ENCODE data around the gene NTN5.
A peak's percentile ranks its signal among the peaks of the same experiment; 100 is the strongest.
"Not testable (repeated sequence)": the region's sequence is repeated elsewhere in the genome, so short reads cannot be mapped to it uniquely, and the experiment has no call there.

NTN5 gene

DNA sequence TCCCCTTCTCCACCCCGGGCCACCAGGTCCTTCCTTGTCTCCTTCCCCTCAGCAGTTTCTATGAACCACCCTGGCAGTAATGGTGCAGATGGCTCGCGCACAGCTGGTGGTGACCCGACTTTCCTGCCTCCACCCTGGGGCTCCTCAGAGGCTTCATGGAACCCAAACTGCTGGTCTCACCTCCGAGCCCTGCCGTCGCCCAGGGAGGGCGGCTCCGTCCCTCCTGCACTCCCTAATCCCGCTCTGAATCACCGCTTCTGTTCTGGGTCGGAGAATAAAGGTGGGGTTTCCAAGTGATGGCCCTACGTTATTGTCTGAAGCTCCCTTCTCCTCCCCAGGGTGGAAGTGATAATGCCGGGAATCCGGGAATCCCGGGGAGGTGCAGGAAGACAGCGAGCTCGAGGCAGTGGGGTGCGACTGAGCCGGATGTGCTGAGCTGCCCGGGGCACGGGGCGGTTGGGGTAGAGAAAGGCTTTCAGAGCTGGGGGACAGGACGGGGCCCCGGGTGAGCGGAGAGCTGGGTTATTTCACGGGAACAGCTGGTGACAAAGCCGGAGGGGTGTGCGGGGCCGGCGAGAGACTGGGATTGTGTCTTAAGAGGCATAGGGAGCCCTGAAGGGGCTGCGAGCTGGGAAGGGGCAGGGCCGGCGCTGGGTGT, 23.7 kb upstream of the NTN5 start:
- no peak for DNase-seq

DNA sequence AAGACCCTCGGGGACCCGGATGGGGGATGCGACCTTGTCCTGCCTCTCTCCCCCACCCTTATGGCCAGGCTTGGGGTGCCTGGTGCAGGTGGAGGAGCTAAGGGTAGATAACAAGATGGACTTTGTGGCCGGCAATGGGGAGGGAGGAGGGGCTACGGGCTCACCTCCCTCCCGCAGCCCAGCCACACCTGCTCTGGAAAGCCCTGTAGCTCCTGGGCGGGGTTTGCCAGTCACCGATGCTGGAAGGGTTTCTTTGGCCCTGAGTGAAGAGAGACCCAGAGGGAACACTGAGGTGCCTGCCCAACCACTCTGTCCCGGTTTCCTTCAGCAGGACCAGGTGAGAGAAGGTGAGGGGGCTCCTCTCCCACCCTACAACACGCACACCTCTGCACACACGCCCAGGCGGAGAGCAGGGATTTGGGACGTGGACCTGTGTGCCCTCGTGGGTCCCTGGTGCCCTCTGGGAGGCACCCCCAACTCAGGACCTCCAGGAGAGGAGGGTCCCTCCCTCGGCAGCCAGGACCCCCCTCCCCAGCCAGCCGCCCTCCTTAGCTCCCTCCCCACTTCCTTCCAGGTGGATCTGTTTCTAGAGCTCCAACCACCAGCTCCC, 23.0 kb upstream of the NTN5 start, which contains the start of gene FUT2:
FUT2 (plus strand) TSS at position 229 of the 610 bp plus-strand sequence. CDS start 6,986 bp downstream, outside the sequence.
- no peak for DNase-seq

DNA sequence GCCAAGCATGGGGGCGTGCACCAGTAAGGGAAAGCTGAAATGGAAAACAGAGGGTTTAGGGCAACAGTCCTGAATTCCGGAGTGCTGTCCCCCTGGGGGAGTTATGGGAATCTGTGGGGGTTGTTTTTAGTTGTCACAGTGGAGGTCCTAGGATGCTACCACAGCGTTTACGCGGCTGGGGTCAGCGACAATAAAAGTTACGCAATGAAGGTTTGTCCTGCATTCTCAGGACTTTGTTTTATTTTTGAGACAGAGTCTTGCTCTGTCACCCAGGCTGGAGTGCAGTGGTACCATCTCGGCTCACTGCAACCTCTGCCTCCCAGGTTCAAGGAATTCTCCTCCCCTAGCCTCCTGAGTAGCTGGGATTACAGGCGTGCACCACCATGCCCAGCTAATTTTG, 20.8 kb upstream of the NTN5 start:
- DNase-seq, result not testable (repeated sequence)

DNA sequence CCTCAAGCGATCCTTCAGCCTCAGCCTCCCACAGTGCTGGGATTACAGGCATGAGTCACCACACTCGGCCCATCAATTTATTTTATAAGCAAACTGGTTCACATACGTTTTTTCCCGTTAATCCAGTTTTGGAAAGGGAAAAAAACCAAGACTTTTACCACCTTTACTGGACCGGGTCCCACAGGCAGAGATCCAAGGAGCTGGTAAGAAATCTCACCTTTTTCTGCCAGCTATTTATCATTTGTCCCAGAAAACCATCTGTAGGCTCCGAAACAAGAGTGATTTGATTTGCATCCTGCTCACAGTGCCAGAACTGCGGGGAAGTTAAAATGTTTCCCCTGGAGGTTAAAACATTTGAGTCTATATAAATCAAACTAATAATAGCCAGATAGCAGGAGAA, 16.6 kb upstream of the NTN5 start:
- DNase-seq, result no peak

DNA sequence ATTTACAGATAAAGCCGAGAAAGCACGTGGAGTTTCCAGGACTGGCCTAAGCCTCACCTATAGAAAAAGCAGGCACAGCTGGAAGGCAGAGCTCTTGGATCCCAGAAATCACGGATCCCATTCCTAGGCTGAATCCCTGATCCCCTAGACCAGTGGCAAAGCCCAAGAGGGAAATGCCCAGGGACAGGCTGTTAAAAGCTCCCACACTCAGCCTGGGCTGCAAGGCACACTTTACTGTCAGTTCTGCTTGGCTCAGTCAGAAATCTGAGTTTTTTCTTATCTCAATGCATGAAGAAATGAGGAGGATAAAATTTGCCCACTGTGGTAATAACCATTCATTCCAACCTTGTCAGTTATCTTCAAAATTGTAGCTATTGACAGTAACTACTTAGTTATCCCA, 15.0 kb upstream of the NTN5 start:
- no peak for DNase-seq

DNA sequence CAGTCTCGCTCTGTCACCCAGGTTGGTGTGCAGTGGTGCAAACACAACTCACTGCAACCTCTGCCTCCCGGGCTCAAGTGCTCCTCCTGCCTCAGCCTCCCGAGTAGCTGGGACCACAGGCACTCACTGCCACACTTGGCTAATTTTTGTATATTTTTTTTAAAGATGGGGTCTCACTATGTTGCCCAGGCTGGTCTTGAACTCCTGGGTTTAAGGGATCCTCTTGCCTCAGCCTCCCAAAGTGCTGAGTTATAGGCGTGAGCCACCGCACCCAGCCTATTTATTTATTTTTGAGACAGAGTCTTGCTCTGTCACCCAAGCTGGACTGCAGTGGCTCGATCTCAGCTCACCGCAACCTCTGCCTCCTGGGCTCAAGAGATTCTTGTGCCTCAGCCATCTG, 13.8 kb upstream of the NTN5 start:
- DNase-seq, result not testable (repeated sequence)

DNA sequence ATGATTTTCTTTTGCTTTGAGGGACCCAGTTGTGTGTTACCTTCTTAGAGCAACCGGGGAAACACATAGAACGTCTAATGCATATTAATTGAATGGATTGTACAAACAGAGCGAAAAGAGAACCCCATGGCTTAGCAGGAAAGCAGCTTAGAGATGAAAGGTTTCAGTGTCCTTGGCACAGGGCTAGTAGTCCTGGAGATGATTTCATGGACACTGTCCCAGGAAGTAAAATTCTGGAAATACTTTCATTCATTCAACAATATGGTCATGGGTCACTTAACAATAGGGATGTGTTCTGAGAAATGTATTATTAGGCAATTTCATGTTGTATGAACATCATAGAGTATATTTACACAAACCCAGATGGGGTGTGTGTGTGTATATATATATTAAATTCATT, 13.3 kb upstream of the NTN5 start:
- no peak for DNase-seq

DNA sequence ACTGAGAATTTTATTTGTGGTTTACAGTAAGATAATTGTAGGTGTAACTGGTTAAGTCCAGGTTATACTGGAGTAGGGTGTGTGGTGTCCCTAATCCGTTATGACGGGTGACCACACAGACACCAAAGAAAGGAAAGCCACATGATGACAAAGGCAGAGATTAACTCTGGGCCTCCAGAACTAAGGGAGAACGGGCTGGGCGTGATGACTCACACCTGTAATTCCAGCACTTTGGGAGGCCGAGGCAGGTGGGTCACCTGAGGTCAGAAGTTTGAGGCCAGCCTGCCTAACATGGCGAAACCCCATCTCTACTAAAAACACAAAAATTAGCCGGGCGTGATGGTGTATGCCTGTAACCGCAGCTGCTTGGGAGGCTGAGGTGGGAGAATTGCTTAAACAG, 12.8 kb upstream of the NTN5 start:
- no peak for DNase-seq

DNA sequence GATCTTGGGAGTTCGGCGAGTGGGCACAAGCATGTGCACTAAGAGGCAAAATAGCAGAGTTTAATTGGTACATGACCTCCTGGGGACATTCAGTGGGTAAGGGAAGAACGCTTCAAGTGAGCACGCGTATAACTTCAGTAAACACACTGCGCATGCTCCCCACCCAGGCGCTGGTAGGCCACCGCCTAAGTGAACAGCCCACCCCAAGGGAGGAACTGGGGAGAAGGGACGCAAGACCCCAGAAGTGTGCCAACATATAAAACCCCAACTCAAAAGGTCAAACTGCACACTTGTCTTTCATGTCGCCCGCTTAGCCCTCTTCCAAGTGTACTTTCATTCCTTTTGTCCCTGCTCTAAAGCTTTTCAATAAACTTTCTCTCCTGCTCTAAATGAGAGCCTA, 10.5 kb upstream of the NTN5 start:
- DNase-seq, result peak; percentile 10

DNA sequence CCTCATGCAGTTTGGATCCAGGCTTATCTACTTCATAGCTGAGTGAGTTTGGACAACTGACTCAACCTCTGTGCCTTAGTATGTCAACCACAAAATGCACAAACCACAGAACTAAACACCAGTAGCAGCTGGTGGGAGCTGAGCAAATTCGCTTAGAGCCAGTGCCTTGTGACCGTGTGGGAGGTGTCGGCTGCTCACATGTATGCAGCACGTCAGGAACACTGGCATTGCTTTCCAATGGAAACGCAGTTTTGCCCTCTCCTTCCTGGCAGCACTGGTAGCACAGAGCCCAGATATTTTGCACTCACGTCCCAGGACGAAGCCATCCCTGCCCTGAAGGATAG, 8.3 kb upstream of the NTN5 start:
- peak; percentile 73 for DNase-seq

DNA sequence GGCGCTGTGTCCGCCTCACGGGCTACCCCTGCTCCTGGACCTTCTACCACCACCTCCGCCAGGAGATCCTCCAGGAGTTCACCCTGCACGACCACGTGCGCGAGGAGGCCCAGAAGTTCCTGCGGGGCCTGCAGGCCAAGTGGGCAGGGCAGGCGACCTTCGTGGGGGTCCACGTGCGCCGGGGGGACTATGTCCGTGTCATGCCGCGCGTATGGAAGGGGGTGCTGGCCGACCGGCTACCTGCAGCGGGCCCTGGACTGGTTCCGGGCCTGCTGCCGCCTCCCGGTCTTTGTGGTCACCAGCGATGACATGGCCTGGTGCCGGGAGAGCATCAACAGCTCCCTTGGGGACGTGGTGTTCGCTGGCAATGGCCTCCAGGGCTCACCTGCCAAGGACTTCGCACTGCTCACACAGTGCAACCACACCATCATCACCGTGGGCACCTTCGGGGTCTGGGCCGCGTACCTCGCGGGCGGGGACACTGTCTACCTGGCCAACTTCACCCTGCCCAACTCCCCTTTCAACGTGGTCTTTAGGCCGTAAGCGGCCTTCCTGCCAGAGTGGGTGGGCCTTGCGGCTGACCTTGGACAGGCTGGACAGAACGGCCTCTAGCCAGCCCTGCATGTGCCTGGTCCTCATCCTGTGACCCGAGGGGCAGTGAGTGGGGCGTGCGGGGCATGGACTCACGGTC, 7.8 kb upstream of the NTN5 start:
- no peak for DNase-seq

DNA sequence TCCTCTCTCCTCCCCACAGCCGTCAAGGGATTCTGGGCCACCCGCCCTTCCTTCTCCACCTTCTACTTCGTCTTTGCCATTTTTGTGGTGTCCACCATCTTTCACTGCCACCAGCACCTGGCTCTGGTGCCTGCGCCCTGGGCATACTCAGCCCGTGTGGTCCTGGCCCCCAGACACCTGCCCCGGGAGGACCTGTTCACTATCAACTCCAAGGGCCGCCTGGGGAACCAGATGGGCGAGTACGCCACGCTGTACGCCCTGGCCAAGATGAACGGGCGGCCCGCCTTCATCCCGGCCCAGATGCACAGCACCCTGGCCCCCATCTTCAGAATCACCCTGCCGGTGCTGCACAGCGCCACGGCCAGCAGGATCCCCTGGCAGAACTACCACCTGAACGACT, 7.2 kb upstream of the NTN5 start:
- not testable (repeated sequence) for DNase-seq

DNA sequence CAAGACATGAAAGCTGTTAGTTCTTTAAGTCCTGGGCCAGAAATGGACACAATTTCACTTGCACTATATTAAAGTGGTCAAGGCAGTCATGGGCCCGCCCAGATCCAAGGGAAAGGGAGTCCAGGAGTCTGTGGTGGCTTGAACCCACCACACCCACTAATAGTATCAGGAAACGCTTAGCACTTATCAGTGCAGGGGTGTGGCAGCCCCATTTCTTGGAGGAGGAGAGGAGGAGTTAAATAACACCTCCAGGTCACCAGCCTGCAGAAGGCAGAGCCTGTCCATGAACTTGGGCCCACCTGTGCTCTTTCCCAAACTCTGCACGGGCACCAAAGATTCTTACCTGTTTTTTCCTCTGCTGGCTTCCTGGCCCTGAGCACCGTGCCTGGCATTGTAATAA, 5.4 kb upstream of the NTN5 start:
- DNase-seq, result no peak

DNA sequence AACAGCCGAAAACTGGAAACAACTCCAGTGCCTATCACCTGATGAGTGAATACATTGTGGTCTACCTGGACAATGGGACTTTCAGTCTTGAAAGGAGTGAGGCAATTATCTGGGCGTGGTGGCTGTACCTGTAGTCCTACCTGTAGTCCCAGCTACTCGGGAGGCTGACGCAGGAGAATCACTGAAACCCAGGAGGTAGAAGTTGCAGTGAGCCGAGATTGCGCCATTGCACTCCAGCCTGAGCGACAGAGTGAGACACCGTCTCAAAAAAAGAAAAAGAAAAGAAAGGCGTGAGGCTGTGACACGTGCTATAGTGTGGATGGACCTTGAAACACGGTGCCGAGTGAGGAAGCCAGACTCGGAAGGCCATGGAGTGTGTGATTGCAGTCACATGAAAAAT, 4.1 kb upstream of the NTN5 start:
- no peak for DNase-seq

DNA sequence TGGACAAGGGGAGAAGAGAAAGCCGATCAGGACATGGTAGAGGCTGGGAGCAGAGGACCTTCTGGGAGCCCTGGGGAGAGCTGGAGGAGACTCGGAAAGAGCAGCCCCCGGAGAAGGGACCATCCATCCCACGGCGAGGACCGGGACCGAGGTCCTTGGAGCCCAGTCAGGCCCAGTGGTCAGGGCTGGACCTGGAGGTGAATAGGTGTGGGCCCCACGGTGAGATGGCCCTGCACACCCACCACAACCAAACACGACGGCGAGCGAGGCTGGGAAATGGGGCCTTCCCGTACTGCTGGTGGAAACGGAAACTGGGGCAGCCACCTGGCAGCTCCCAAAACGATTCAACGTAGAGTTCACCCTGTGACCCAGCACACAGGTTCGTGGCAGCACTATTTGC, 3.7 kb upstream of the NTN5 start:
- no peak for DNase-seq

DNA sequence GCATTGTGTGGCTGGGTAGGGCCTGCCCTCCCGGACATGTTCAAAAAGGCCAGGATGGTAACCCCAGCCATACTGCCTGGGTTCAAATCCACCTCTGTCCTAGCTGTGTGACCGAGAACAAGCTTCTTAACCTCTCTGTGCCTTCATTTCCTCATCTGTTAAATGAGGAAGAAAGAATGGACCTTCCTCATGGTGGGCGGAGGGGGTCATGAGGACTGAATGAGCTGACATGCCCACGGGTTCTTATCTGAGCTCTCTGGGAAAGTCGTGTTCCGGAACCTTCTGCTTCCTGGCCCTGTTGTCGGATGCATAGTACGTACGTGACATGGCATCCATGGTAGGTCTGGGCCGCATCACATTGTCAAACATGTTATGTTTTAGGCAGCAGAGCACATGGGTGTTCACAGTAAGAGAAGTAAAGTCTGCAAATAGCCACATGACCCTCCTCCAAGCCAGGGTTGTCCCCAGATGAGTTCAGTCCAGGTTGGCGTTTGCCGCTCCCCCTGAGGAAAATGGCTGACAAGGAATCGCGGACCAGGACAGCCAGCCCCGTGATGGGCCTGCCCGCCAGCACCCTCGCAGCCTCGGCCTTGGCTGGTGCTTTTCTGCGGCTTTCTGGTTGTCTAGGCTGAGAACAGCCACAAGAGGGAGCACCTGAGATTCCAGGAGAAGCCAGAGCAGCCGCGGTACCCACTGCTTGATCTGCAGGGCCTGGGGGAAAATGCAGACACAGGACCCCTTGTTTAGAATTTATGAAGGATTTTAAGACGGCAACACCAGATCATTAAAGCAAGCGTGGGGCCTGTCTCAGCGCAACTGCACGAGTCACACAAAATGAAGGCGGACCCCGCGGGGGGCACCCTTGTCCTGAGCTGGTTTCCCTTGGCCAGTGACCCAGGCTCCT, 2.4 kb upstream of the NTN5 start:
- DNase-seq, result peak; percentile 87

DNA sequence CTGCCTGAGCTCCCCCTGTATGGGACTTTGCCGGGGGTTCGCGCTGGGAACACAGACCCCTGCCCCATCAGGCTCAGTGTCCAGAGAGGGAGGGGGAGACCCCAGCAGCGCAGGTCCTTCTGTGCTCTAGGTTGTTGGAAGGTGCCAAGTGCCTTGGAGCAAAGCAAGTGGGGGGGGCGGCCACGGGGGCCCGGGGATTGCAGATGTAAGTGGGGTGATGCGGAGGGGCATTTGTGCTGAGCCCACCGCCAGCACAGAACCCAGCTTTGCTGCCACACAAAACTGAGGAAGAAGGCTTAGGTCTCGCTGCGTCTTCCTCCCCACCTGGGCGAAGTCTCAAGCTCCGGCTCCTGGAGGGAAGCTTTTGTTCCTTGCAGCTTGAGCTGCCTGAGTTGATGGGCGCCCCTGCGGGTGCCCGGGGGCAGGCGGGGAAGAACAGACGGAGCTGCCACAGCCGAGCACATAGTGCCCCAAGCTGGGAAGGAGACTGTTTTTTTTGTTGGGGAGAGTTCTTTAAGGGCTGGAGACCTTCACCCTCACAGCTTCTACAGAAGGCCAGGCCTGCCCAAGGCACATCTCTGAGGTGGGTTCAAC, 1.5 kb upstream of the NTN5 start:
- no peak for DNase-seq

DNA sequence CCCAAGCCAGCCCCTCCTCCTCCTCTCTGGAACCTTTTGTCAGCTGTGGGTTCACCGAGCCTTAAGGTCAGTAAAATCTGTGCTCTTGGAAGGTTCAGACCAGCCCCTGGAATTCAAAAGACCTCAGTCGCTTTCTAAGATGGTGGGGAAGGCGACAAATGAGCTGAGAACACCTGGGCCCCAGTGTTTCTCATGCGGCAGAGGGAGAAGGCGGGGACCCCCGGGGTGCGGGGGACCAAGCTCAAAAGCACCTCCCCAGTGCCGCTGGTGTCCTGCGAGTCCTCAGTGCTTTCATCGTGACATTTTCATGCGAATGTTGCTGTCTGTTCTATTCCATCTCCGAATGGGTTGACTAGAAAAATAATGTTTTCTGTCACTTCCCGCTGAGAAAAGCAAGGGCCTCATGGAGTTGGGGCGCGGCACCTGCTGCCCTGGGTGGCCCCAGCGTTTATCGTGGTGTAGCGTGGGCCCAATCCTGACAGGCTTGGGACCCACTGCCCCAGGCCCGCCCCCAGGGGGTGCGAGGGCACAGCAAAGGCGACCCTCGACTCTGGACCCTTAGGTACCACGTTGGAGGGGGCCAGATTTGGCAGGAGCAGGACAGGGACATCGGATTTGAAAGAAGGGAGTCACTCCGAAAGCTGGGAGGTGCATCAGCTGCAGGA, 751 bp upstream of the NTN5 start:
- no peak for DNase-seq

DNA sequence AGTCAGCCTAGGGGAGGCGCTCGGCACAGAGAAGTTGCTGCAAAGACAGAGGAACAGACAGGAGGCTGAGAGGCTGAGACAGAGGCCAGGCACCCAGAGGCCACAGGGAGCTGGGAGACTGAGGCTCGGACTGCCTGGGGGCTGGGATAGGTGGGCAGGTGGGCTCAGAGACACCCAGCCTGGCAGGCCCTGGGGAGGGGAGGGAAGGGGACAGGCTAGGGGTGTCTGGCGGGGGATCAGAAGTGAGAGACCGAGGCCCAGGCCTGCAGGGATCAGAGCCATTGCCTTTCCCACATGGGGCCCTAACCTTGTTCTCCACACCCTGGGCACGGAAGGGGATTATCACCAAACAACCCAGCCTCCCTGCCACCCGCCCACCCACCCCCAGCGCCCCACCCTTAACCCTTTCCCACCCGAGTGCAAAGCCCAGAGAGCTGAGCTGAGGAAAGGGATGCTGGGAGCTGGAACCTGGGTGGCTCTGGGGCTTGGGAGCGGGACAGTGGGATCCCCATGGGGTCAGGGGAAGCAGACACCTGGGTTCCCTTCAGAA, 1.3 kb downstream of the NTN5 start:
- DNase-seq, result no peak

DNA sequence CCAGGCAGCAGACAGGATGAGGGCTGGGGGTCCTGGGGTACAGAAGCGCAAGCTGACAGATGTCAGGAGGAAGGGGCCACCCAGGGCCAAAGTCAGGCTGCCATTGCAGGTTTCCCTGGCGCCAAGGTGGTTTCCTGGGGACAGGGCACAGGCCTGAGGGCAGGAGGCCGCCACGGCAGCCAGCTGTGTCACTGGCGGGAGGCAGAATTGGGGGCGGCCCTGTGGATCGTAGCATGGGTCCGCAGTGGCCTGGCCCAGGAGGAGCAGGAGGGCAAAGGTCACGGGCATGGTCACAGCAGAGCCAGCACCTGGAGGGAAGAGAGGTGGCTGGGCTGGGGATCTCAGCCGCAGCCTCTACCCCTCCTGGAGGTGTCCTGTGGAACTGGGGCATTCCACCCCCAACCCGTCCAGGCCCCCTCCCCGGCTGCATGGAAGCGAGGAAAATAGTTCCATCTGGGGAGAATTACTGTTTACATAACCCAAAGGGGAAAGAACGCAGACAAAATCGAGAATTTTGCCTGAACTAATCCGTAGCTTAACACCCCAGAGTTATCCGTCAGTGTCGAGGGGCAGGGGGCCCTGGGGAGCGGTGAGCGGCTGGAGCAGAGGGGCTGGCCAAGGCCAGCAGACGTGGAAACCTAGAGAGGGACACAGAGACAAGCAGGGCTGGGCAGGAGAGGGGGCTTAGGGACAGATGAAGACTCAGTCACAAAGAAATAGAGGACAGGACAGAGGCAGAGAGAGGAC, 1.9 kb downstream of the NTN5 start:
- DNase-seq, result no peak

DNA sequence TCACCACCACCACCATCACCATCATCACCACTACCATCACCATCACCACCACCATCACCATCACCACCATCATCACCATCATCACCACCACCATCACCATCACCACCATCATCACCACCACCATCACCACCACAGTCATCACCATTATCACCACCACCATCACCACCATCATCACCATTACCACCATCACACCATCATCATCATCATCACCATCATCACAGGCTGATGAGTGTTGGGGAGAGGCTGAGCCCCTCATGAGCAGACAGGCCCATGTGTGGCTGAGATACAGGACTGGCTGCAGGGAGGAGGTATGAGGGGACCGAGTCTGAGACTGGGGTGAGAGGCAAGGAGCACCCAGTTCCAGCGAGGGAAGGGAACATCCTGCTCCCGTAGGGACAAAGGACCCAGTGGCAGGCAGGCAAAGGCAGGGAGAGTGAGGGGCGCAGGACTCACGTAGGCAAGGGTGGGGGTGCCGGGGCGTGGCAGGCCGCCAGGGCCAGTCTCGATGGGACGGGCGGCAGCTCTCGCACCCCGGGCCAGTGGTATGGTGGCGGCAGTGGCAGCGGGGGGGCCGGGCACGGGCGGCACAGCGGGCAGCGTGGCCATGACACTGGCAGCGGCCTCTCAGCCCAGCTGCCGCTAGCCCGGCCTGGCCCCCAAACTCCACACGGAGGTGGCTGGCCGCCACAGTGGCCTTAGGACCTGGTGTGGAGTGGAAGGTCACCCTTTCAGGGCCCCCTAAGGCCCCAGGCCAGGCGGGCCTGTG, 2.7 kb downstream of the NTN5 start:
- DNase-seq, result no peak

All from inflammatory macrophage treated with lipopolysaccharide for 4 hours (primary cell).